H9 (cell line): ENCODE measurements around the gene SLC5A2. TPM values are rescaled to one million over a fixed set of nuclear protein-coding genes. Genes with fewer than 3 reads are reported as not detected.

ENCODE experiments used
- DNase-seq: peaks from one replicate; pipeline ENCODE4 v3.0.0-alpha.2; 2017
- H2AFZ ChIP-seq: one replicate; pipeline ENCODE4 v1.6.1; 2013; ENCODE audit warnings: mild to moderate bottlenecking, low read length, control low read depth, moderate library complexity
- H2AK5ac ChIP-seq: 2 replicates; pipeline ENCODE4 v1.6.1; 2013; ENCODE audit warnings: low read length, control low read depth, mixed read lengths; ENCODE audit not compliant: insufficient read length
- H2BK120ac ChIP-seq: one replicate; pipeline ENCODE4 v1.6.1; 2013; ENCODE audit warnings: low read depth, mild to moderate bottlenecking, low read length, control low read depth, inconsistent platforms; ENCODE audit not compliant: poor library complexity, severe bottlenecking
- H2BK12ac ChIP-seq: 2 replicates; pipeline ENCODE4 v1.6.1; 2013; ENCODE audit warnings: low read length, control low read depth, mixed read lengths, low read depth; ENCODE audit not compliant: insufficient read length
- H2BK15ac ChIP-seq: 2 replicates; pipeline ENCODE4 v1.6.1; 2013; ENCODE audit warnings: low read depth, low read length, control low read depth
- H2BK20ac ChIP-seq: one replicate; pipeline ENCODE4 v1.6.1; 2013; ENCODE audit warnings: low read depth, mild to moderate bottlenecking, low read length, control low read depth, inconsistent platforms; ENCODE audit not compliant: poor library complexity, severe bottlenecking
- H2BK5ac ChIP-seq: 2 replicates; pipeline ENCODE4 v1.6.1; 2013; ENCODE audit warnings: low read length, control low read depth, mixed read lengths; ENCODE audit not compliant: insufficient read length
- H3K14ac ChIP-seq: 2 replicates; pipeline ENCODE4 v1.6.1; 2013; ENCODE audit warnings: low read length, control low read depth; ENCODE audit not compliant: insufficient read depth
- H3K18ac ChIP-seq: 2 replicates; pipeline ENCODE4 v1.6.1; 2013; ENCODE audit warnings: low read depth, mild to moderate bottlenecking, mixed read lengths, low read length, control low read depth; ENCODE audit not compliant: insufficient read length
- H3K23ac ChIP-seq: 2 replicates; pipeline ENCODE4 v1.6.1; 2013; ENCODE audit warnings: low read length, control low read depth, mixed read lengths, low read depth; ENCODE audit not compliant: insufficient read length
- H3K23me2 ChIP-seq: 2 replicates; pipeline ENCODE4 v1.6.1; 2013; ENCODE audit warnings: low read depth, mild to moderate bottlenecking, mixed read lengths, low read length, control low read depth; ENCODE audit not compliant: insufficient read length, poor library complexity, severe bottlenecking
- H3K27ac ChIP-seq: 2 replicates; pipeline ENCODE4 v1.5.1; 2013; ENCODE audit warnings: low read length, control low read depth, mixed read lengths, low read depth; ENCODE audit not compliant: insufficient read length
- H3K27me3 ChIP-seq: 2 replicates; pipeline ENCODE4 v1.6.1; 2013; ENCODE audit warnings: low read length, control low read depth, inconsistent platforms; ENCODE audit not compliant: insufficient read depth
- H3K4ac ChIP-seq: 2 replicates; pipeline ENCODE4 v1.6.1; 2013; ENCODE audit warnings: low read depth, mild to moderate bottlenecking, control low read depth, inconsistent platforms, low read length, moderate library complexity
- H3K4me1 ChIP-seq: 2 replicates; pipeline ENCODE4 v1.6.1; 2013; ENCODE audit warnings: low read length, control low read depth, inconsistent platforms; ENCODE audit not compliant: insufficient read depth
- H3K4me2 ChIP-seq: 2 replicates; pipeline ENCODE4 v1.6.1; 2013; ENCODE audit warnings: low read length, control low read depth, mixed read lengths; ENCODE audit not compliant: insufficient read length, insufficient read depth
- H3K56ac ChIP-seq: 2 replicates; pipeline ENCODE4 v1.6.1; 2013; ENCODE audit warnings: low read depth, mild to moderate bottlenecking, mixed read lengths, low read length, control low read depth; ENCODE audit not compliant: insufficient read length
- H3K79me1 ChIP-seq: 2 replicates; pipeline ENCODE4 v1.6.1; 2013; ENCODE audit warnings: low read depth, mild to moderate bottlenecking, moderate library complexity, low read length, control low read depth, inconsistent platforms; ENCODE audit not compliant: insufficient read depth, poor library complexity, severe bottlenecking
- H3K79me2 ChIP-seq: 2 replicates; pipeline ENCODE4 v1.6.1; 2013; ENCODE audit warnings: low read length, control low read depth, inconsistent platforms; ENCODE audit not compliant: insufficient read depth
- H3K9ac ChIP-seq: 2 replicates; pipeline ENCODE4 v1.6.1; 2013; ENCODE audit warnings: low read length, control low read depth, mixed read lengths; ENCODE audit not compliant: insufficient read length; ENCODE audit errors: extremely low read depth
- H3K9me3 ChIP-seq: one replicate; pipeline ENCODE4 v1.6.1; 2013; ENCODE audit warnings: low read depth, low read length, inconsistent platforms; ENCODE audit not compliant: control insufficient read depth
- H3T11ph ChIP-seq: one replicate; pipeline ENCODE4 v1.6.1; 2013; ENCODE audit warnings: mild to moderate bottlenecking, low read length, control low read depth, inconsistent platforms
- H4K20me1 ChIP-seq: one replicate; pipeline ENCODE4 v1.6.1; 2013; ENCODE audit not compliant: control insufficient read depth, insufficient read length, insufficient read depth
- H4K5ac ChIP-seq: 2 replicates; pipeline ENCODE4 v1.6.1; 2013; ENCODE audit warnings: low read depth, mild to moderate bottlenecking, mixed read lengths, low read length, control low read depth; ENCODE audit not compliant: insufficient read length
- H4K8ac ChIP-seq: replicated peaks from 2 replicates; pipeline ENCODE4 v1.6.1; 2013; ENCODE audit warnings: low read length, control low read depth, mixed read lengths, low read depth; ENCODE audit not compliant: insufficient read length
- H4K91ac ChIP-seq: 2 replicates; pipeline ENCODE4 v1.6.1; 2013; ENCODE audit warnings: low read depth, mild to moderate bottlenecking, moderate library complexity, mixed read lengths, low read length, control low read depth; ENCODE audit not compliant: insufficient read length
- H3K27ac Mint-ChIP-seq, 3 experiments: 2 replicates in 2 of 3; 3 replicates in 1 of 3; pipeline ENCODE4 v1.8.0; 2020 to 2021; ENCODE audit warnings: mixed read lengths in 3 of 3, mild to moderate bottlenecking in 1 of 3, moderate library complexity in 1 of 3
- H3K27me3 Mint-ChIP-seq: 2 replicates; pipeline ENCODE4 v1.8.0; 2021; ENCODE audit warnings: low read depth, mild to moderate bottlenecking, moderate library complexity, mixed read lengths
- H3K36me3 Mint-ChIP-seq, 3 experiments: 2 replicates in 2 of 3; 3 replicates in 1 of 3; pipeline ENCODE4 v1.8.0; 2020 to 2021; ENCODE audit warnings: low read depth in 3 of 3, mixed read lengths in 3 of 3; ENCODE audit not compliant: insufficient read depth in 1 of 3
- H3K4me1 Mint-ChIP-seq, 2 experiments: 2 replicates each; pipeline ENCODE4 v1.8.0; 2020; ENCODE audit warnings: mixed read lengths in 2 of 2
- H3K4me3 Mint-ChIP-seq, 2 experiments: 2 replicates in 1 of 2; 3 replicates in 1 of 2; pipeline ENCODE4 v1.8.0; 2020 to 2021; ENCODE audit warnings: mild to moderate bottlenecking in 2 of 2, mixed read lengths in 2 of 2, moderate library complexity in 1 of 2
- H3K9me3 Mint-ChIP-seq, 2 experiments: 2 replicates in 1 of 2; 3 replicates in 1 of 2; pipeline ENCODE4 v1.8.0; 2020; ENCODE audit warnings: mild to moderate bottlenecking in 2 of 2, mixed read lengths in 2 of 2, moderate library complexity in 1 of 2
- WGBS: extraction: QIAGEN DNeasy Blood & Tissue Kit; methylation state at CpG from one replicate; pipeline ENCODE4 v1.1.7; 2013; ENCODE audit warnings: missing lambda C conversion rate, low lambda C conversion rate, mixed read lengths; ENCODE audit not compliant: insufficient read length; ENCODE audit errors: extremely low coverage; 5-methylcytosine and 5-hydroxymethylcytosine counted together
- total RNA-seq: library from RNA; stranded (reverse); gene quantifications from 2 replicates; pipeline ENCODE4 v1.2.1, GENCODE V29; 2021
- TF ChIP-seq, protein P1 (sequence below): fragments of 200-600 bp; sonication (generic); conservative IDR thresholded peaks from 3 replicates; pipeline ENCODE4 v1.8.0; 2021; ENCODE audit warnings: antibody characterized with exemption, mild to moderate bottlenecking

Gene SLC5A2
- total RNA-seq, 1 experiment from 2014 or later = 0.52 TPM

DNA sequence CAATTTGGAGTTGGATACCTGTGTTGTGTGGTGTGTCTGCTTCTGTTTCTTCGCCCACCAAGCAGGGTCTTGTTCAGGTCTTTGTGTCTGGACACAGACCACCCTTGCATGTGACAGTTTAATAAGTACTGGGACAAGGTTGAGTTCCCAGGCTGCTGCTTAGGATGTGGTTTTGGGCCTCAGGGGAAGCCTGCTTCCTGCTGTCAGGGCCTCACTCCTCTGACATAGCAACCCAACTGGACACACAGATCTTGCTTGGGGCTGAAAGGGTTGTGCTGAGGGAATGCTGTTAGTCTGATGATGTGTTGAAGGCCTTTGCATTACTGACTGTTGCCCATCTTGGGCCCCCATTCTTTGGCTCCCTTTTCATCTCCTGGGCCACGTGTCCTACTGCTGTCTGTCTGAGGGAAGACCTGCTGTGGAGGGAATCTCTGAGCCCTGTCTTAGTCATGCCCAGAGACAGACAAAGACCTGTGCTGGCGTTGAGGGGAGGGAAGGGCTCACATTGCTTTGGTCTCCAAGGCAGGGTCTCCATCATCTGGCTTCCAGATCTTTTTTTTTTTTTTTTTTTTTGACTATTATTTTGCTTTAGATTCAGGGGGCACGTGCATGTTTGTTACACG lies 15.7 kb upstream of the SLC5A2 start:
- Histone ChIP-seq H3K18ac (no peak overlapping the region), H3K14ac (no peak overlapping the region), H3K79me1 (no peaks in the 10 kb centered on the region), H3K23ac (no peak overlapping the region), H4K5ac (no peak overlapping the region), H2BK20ac (no peak overlapping the region), H2AFZ (no peak overlapping the region), H3K23me2 (peaks cover 6% of the 10 kb centered on the region), H3K27me3 (no peaks in the 10 kb centered on the region), H2BK12ac (no peak overlapping the region), H3K9ac (no peak overlapping the region), H3K56ac (no peak overlapping the region), H3K4me2 (no peak overlapping the region), H3K9me3 (no peaks in the 10 kb centered on the region), H3T11ph (no peak overlapping the region), H2BK5ac (no peak overlapping the region), H3K79me2 (no peaks in the 10 kb centered on the region), H2AK5ac (no peak overlapping the region), H3K4me1 (peaks cover 3% of the 10 kb centered on the region; the same call in 1 of the 2 replicates), H4K8ac (no peak overlapping the region), H4K91ac (no peak overlapping the region), H3K4ac (no peak overlapping the region), H2BK120ac (no peak overlapping the region), H4K20me1 (no peaks in the 10 kb centered on the region), H2BK15ac (no peak overlapping the region), H3K27ac (no peak overlapping the region)
- H3K27me3 Mint-ChIP-seq = peaks cover 7% of the 10 kb centered on the region
- no peak overlapping the region for H3K27ac Mint-ChIP-seq
- peaks cover 0 to 2% of the 10 kb centered on the region in 2 experiments; a peak in 1 of 5 replicates for H3K9me3 Mint-ChIP-seq
- no peak overlapping the region; a peak in 1 of 5 replicates for H3K4me3 Mint-ChIP-seq
- no CpG with 5 or more reads among the region's 5 CpGs for WGBS
- H3K36me3 Mint-ChIP-seq = peaks cover 3 to 34% (median 29%) of the 10 kb centered on the region in 3 experiments
- peaks cover 7% of the 10 kb centered on the region in 2 experiments for H3K4me1 Mint-ChIP-seq
- DNase-seq = no peak
- TF ChIP-seq, protein P1, sequence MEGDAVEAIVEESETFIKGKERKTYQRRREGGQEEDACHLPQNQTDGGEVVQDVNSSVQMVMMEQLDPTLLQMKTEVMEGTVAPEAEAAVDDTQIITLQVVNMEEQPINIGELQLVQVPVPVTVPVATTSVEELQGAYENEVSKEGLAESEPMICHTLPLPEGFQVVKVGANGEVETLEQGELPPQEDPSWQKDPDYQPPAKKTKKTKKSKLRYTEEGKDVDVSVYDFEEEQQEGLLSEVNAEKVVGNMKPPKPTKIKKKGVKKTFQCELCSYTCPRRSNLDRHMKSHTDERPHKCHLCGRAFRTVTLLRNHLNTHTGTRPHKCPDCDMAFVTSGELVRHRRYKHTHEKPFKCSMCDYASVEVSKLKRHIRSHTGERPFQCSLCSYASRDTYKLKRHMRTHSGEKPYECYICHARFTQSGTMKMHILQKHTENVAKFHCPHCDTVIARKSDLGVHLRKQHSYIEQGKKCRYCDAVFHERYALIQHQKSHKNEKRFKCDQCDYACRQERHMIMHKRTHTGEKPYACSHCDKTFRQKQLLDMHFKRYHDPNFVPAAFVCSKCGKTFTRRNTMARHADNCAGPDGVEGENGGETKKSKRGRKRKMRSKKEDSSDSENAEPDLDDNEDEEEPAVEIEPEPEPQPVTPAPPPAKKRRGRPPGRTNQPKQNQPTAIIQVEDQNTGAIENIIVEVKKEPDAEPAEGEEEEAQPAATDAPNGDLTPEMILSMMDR = no peak
